ENCODE data around the gene MCC.

MCC gene

DNA sequence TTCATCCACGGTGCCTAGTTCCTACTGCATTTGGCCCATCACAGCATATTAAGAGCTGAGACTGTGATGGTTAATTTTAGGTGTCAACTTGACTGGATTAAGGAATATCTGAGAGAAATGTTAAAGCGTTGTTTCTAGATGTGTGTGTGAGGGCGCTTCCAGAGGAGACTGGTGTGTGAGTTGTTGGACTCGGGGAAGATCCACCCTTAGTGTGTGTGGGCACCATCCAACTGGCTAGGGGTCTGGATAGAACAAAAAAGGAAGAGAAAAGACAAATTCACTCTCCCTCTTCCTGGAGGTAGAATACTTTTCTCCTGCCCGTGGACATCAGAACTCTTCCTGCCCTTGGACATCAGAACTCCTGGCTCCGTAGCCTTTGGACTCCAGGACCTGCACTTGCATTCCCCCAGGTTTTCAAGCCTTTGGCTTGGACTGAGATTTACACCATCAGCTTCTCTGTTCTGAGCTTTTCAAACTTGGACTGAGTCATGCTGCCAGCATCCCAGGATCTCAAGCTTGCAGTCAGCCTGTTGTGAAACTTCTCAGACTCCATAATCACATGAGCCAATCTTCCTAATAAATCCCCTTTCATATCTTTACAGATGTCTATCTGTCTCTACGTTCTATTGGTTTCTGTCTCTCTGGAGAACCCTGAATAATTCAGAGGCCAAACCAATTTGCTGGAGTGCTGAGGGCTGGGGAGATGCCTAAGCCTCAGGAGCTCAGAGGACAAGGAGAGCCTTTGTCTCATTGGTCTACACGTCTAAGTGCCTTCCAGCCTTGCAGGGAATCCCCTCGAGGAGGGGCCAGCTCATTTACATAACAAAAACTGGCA lies 347.2 kb downstream of the MCC start:
- no peaks in the 10 kb centered on the region for H3K27me3 ChIP-seq (ENCODE audit: insufficient read depth, insufficient read length)
- TF ChIP-seq SUZ12 (IDR thresholded peaks at IDR 0.05; ENCODE audit: extremely low read depth, insufficient read depth, insufficient read length): no peak
- no peak for TF ChIP-seq ZNF274 (IDR thresholded peaks at IDR 0.05; ENCODE audit: low read depth, low read length)
- TF ChIP-seq YY1 (IDR thresholded peaks at IDR 0.05; ENCODE audit: insufficient read depth, insufficient read length): no peak
- H3K9me3 ChIP-seq (ENCODE audit: insufficient read depth, low read length): no peaks in the 10 kb centered on the region
- no peak overlapping the region for H3K9ac ChIP-seq (ENCODE audit: insufficient read length, low read depth)
- no peak overlapping the region for H3K4me3 ChIP-seq (ENCODE audit: insufficient read length, low read depth)
- no peaks in the 10 kb centered on the region for H3K36me3 ChIP-seq (ENCODE audit: insufficient read depth, insufficient read length, low read length)
- no peaks in the 10 kb centered on the region for H3K4me1 ChIP-seq (ENCODE audit: insufficient read depth, insufficient read length)
- no peak for DNase-seq (ENCODE audit: low read depth, low spot score)

DNA sequence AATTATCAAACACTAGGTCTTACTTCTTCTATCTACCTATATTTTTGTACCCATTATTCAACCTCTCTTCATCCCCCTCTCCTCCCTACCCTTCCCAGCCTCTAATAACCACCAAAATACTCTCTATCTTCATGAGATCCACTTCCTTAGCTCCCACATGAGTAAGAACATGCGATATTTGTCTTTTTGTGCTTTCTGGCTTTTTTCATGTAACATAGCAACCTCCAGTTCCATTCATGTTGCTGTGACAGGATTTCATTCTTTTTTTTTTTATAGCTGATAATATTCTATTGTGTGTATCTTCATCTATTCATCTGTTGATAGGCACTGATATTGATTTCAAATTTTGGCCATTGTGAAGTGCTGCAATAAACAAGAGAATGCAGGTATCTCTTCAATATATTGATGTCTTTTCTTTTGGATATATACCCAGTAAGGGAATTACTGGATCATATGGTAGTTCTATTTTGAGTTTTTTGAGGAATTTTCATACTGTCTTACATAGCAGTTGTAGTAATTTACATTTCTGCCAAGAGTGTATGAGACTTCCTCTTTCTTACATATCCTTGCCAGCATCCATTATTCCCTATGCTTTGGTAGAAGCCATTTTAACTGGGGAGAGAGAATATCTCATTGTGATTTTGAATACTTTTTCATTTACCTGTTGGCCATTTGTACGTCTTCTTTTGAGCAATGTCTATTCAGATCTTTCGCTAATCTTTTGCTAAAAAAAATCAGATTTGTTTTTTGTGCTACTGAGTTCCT lies 354.9 kb downstream of the MCC start:
- H3K4me3 ChIP-seq (ENCODE audit: insufficient read length, low read depth): no peak overlapping the region
- DNase-seq (ENCODE audit: low read depth, low spot score): no peak
- H3K9ac ChIP-seq (ENCODE audit: insufficient read length, low read depth): no peak overlapping the region
- no peaks in the 10 kb centered on the region for H3K36me3 ChIP-seq (ENCODE audit: insufficient read depth, insufficient read length, low read length)
- no peaks in the 10 kb centered on the region for H3K4me1 ChIP-seq (ENCODE audit: insufficient read depth, insufficient read length)
- H3K9me3 ChIP-seq (ENCODE audit: insufficient read depth, low read length): no peaks in the 10 kb centered on the region
- no peak for TF ChIP-seq YY1 (IDR thresholded peaks at IDR 0.05; ENCODE audit: insufficient read depth, insufficient read length)
- no peak for TF ChIP-seq SUZ12 (IDR thresholded peaks at IDR 0.05; ENCODE audit: extremely low read depth, insufficient read depth, insufficient read length)
- no peak for TF ChIP-seq ZNF274 (IDR thresholded peaks at IDR 0.05; ENCODE audit: low read depth, low read length)
- H3K27me3 ChIP-seq (ENCODE audit: insufficient read depth, insufficient read length): no peaks in the 10 kb centered on the region

DNA sequence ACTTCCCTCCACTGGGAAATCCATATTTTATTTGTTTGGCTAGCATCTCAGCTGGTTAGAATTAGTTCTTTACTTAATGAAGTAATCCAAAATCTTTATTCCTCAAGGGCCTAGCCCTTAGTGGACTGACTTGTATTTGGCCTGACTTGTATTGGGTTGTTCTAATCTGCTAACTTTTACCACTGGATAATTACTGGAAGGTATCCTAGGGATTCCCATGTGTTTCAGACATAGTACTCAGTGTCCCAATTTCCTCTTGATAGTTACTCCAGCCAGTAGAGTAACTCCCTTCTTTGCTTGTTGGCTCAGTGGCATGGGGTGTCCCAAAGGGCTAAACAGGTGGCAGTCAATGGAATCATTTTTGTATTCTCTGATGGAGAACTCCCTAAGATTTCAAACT lies 355.7 kb downstream of the MCC start:
- TF ChIP-seq ZNF274 (IDR thresholded peaks at IDR 0.05; ENCODE audit: low read depth, low read length) (no peak), SUZ12 (IDR thresholded peaks at IDR 0.05; ENCODE audit: extremely low read depth, insufficient read depth, insufficient read length) (no peak), YY1 (IDR thresholded peaks at IDR 0.05; ENCODE audit: insufficient read depth, insufficient read length) (no peak)
- Histone ChIP-seq H3K27me3 (ENCODE audit: insufficient read depth, insufficient read length) (no peaks in the 10 kb centered on the region), H3K9me3 (ENCODE audit: insufficient read depth, low read length) (no peaks in the 10 kb centered on the region), H3K4me3 (ENCODE audit: insufficient read length, low read depth) (no peak overlapping the region), H3K36me3 (ENCODE audit: insufficient read depth, insufficient read length, low read length) (no peaks in the 10 kb centered on the region), H3K9ac (ENCODE audit: insufficient read length, low read depth) (no peak overlapping the region), H3K4me1 (ENCODE audit: insufficient read depth, insufficient read length) (no peaks in the 10 kb centered on the region)
- DNase-seq (ENCODE audit: low read depth, low spot score): no peak

DNA sequence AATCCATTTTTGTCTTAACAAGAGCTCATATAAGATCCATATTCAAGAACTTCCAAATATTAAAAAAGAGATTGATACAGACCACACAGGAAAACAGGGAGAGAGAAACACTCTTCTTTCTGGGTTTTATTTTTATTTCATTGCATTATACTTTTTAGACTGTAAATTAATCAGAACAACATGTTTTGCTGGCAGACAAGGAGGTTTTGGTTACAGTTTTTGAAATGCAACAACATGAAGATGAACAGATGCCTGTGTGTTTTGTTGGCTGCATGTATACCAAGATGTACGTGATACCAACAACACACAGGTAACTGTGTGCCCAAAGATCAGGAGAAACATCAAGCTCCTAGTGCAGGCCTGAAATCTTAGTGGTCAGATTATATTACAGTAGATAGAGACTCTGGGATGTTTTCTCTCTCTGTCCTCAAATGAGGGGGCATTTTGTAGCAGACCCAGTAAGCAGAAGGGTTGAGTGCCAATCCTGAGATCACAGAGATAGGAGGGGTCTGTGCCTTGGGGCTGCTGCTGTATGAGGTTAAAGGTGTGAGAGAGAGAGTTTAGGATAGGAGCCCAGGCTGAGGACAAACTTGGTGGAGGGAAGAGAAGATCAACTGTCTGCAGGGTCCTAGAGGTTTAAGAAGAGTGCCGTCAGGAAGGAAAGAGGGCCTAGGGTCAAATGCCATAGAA lies 359.5 kb downstream of the MCC start:
- Histone ChIP-seq H3K9ac (ENCODE audit: insufficient read length, low read depth) (no peak overlapping the region), H3K27me3 (ENCODE audit: insufficient read depth, insufficient read length) (no peaks in the 10 kb centered on the region), H3K36me3 (ENCODE audit: insufficient read depth, insufficient read length, low read length) (no peaks in the 10 kb centered on the region), H3K4me1 (ENCODE audit: insufficient read depth, insufficient read length) (no peaks in the 10 kb centered on the region), H3K9me3 (ENCODE audit: insufficient read depth, low read length) (no peaks in the 10 kb centered on the region), H3K4me3 (ENCODE audit: insufficient read length, low read depth) (no peak overlapping the region)
- TF ChIP-seq ZNF274 (IDR thresholded peaks at IDR 0.05; ENCODE audit: low read depth, low read length) (no peak), SUZ12 (IDR thresholded peaks at IDR 0.05; ENCODE audit: extremely low read depth, insufficient read depth, insufficient read length) (no peak), YY1 (IDR thresholded peaks at IDR 0.05; ENCODE audit: insufficient read depth, insufficient read length) (no peak)
- DNase-seq (ENCODE audit: low read depth, low spot score): no peak

DNA sequence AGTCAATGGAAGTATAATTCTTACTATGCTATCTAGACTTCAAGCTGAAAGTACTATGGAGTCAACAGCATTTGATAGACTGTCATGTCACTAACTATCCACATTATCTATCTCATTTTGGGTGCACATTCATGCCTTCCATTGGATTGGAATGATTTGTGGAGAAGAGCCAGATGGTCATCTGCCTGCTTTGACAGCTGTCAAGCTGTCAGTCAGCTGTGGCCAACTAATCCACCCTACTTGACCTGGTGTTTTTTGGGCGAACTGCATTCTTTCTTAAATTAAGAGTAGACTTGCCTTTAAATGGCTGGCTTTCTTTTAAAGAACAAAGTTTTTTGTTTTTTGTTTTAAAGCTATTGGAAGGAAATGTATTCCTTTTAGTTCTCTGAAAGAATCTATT lies 360.2 kb downstream of the MCC start:
- Histone ChIP-seq H3K4me1 (ENCODE audit: insufficient read depth, insufficient read length) (no peaks in the 10 kb centered on the region), H3K9ac (ENCODE audit: insufficient read length, low read depth) (no peak overlapping the region), H3K9me3 (ENCODE audit: insufficient read depth, low read length) (no peaks in the 10 kb centered on the region), H3K27me3 (ENCODE audit: insufficient read depth, insufficient read length) (no peaks in the 10 kb centered on the region), H3K4me3 (ENCODE audit: insufficient read length, low read depth) (no peak overlapping the region), H3K36me3 (ENCODE audit: insufficient read depth, insufficient read length, low read length) (no peaks in the 10 kb centered on the region)
- TF ChIP-seq SUZ12 (IDR thresholded peaks at IDR 0.05; ENCODE audit: extremely low read depth, insufficient read depth, insufficient read length): no peak
- no peak for TF ChIP-seq YY1 (IDR thresholded peaks at IDR 0.05; ENCODE audit: insufficient read depth, insufficient read length)
- no peak for TF ChIP-seq ZNF274 (IDR thresholded peaks at IDR 0.05; ENCODE audit: low read depth, low read length)
- DNase-seq (ENCODE audit: low read depth, low spot score): no peak

DNA sequence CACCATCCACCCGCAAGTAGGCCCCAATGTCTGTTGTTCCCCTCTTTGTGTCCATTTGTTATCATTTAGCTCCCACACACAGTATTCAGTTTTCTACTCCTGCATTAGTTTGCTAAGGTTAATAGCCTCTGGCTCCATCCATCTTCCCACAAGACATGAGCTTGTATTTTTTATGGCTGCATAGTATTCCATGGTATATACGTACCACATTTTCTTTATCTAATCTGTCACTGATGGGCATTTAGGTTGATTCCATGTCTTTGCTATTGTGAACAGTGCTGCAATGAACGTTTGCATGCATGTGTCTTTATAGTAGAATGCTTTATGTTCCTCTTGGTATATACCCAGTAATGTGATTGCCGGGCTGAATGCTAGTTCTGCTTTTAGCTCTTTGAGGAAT lies 361.2 kb downstream of the MCC start:
- Histone ChIP-seq H3K9ac (ENCODE audit: insufficient read length, low read depth) (no peak overlapping the region), H3K27me3 (ENCODE audit: insufficient read depth, insufficient read length) (no peaks in the 10 kb centered on the region), H3K4me3 (ENCODE audit: insufficient read length, low read depth) (no peak overlapping the region), H3K4me1 (ENCODE audit: insufficient read depth, insufficient read length) (no peaks in the 10 kb centered on the region), H3K9me3 (ENCODE audit: insufficient read depth, low read length) (no peaks in the 10 kb centered on the region), H3K36me3 (ENCODE audit: insufficient read depth, insufficient read length, low read length) (no peaks in the 10 kb centered on the region)
- TF ChIP-seq SUZ12 (IDR thresholded peaks at IDR 0.05; ENCODE audit: extremely low read depth, insufficient read depth, insufficient read length) (no peak), YY1 (IDR thresholded peaks at IDR 0.05; ENCODE audit: insufficient read depth, insufficient read length) (no peak), ZNF274 (IDR thresholded peaks at IDR 0.05; ENCODE audit: low read depth, low read length) (no peak)
- DNase-seq (ENCODE audit: low read depth, low spot score): no peak

DNA sequence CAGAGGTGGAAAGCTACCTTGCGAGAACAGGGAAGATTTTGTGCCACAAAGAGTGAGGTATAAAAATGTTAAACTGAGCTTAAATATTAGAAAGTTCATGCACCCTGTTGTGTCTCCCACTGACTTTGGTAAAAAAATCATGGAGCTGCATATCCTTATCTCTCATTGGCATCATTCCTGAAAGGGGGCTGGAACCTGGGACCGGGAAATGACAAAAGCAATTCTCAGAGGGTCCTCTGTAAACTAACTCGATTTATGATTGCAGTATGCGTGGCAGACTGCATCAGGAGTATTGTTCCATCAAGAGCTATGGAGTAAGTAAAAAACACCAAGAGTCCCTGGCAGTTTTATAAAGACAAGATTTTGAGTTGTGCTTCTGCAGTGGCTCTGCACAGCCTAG lies 362.9 kb downstream of the MCC start:
- Histone ChIP-seq H3K36me3 (ENCODE audit: insufficient read depth, insufficient read length, low read length) (no peaks in the 10 kb centered on the region), H3K27me3 (ENCODE audit: insufficient read depth, insufficient read length) (no peaks in the 10 kb centered on the region), H3K4me1 (ENCODE audit: insufficient read depth, insufficient read length) (no peaks in the 10 kb centered on the region), H3K4me3 (ENCODE audit: insufficient read length, low read depth) (no peak overlapping the region), H3K9me3 (ENCODE audit: insufficient read depth, low read length) (no peaks in the 10 kb centered on the region), H3K9ac (ENCODE audit: insufficient read length, low read depth) (no peak overlapping the region)
- TF ChIP-seq YY1 (IDR thresholded peaks at IDR 0.05; ENCODE audit: insufficient read depth, insufficient read length): no peak
- no peak for TF ChIP-seq SUZ12 (IDR thresholded peaks at IDR 0.05; ENCODE audit: extremely low read depth, insufficient read depth, insufficient read length)
- TF ChIP-seq ZNF274 (IDR thresholded peaks at IDR 0.05; ENCODE audit: low read depth, low read length): no peak
- DNase-seq (ENCODE audit: low read depth, low spot score): no peak
